Activated B cell treated with CpG ODN at 0.5 μM for 24 hours (primary cell): ENCODE results near the gene INTS1. TPM values are rescaled to one million over a fixed set of nuclear protein-coding genes. Genes with fewer than 3 reads are reported as not detected.

Experiments
- ATAC-seq: fragments of 200-7000 bp; cut with Tn5 transposase; one replicate; pipeline ENCODE4 v1.10.0; 2021; ENCODE audit warnings: low read depth, mild to moderate bottlenecking, moderate library complexity
- CTCF ChIA-PET: fragments of 350-600 bp; sonication (Branson Sonifier 250); formaldehyde crosslinking; loops from one replicate; lab custom pipeline; 2021; ENCODE audit warnings: antibody characterized with exemption; lab: Charles Lee
- POLR2A ChIA-PET: fragments of 350-600 bp; sonication (Branson Sonifier 250); formaldehyde crosslinking; loops from one replicate; lab custom pipeline; 2021; ENCODE audit warnings: antibody characterized with exemption; lab: Charles Lee
- DNase-seq: peaks from one replicate; pipeline ENCODE4 v3.0.0; 2022
- H3K27ac Mint-ChIP-seq: one replicate; pipeline ENCODE4 v1.8.0; 2020; ENCODE audit warnings: mixed read lengths
- H3K27me3 Mint-ChIP-seq: one replicate; pipeline ENCODE4 v1.8.0; 2021; ENCODE audit warnings: mixed read lengths
- H3K36me3 Mint-ChIP-seq: one replicate; pipeline ENCODE4 v1.8.0; 2021; ENCODE audit warnings: low read depth, mixed read lengths
- H3K4me1 Mint-ChIP-seq: one replicate; pipeline ENCODE4 v1.8.0; 2021; ENCODE audit warnings: mixed read lengths
- H3K4me3 Mint-ChIP-seq: one replicate; pipeline ENCODE4 v1.8.0; 2020; ENCODE audit warnings: mild to moderate bottlenecking, mixed read lengths
- H3K9me3 Mint-ChIP-seq: one replicate; pipeline ENCODE4 v1.8.0; 2020; ENCODE audit warnings: mixed read lengths
- intact Hi-C: fragments of 100-400 bp; cut with micrococcal nuclease; formaldehyde crosslinking; loops from one replicate; pipeline ENCODE4 v1.15.1; 2024
- total RNA-seq: library from RNA; stranded (reverse); gene quantifications from 2 replicates; pipeline ENCODE4 v1.2.3, GENCODE V29; 2022
- TF ChIP-seq, protein P1 (sequence below): fragments of 200-600 bp; IDR thresholded peaks from one replicate; pipeline ENCODE4 v1.8.0; 2022; ENCODE audit warnings: antibody characterized with exemption, mild to moderate bottlenecking

The INTS1 gene
- total RNA-seq, 1 donor from 2014 or later = 110 TPM

DNA sequence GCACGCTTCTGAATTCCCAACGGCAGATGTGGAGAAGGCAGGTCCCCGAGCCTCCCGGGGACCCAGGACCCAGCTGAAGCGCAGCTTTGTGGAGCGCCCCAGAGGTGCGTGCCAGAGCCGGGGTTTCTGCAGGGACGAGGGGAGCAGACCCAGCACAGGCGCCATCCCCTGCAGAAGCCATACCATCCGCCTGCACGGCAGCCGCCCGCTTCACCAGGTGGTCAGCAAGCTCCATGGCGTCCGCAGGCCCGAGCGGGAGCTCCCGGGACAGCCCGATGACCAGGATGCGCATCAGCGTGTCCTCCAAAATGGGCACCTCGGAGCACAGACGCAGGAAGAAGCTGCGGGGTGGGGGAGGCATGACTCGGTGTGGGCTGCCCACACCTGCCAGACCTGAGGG lies 10.6 kb downstream of the INTS1 start:
- intact Hi-C loops = no loop called here
- H3K9me3 Mint-ChIP-seq = no peaks in the 10 kb centered on the region
- H3K36me3 Mint-ChIP-seq = peaks cover 73% of the 10 kb centered on the region
- TF ChIP-seq, protein P1, sequence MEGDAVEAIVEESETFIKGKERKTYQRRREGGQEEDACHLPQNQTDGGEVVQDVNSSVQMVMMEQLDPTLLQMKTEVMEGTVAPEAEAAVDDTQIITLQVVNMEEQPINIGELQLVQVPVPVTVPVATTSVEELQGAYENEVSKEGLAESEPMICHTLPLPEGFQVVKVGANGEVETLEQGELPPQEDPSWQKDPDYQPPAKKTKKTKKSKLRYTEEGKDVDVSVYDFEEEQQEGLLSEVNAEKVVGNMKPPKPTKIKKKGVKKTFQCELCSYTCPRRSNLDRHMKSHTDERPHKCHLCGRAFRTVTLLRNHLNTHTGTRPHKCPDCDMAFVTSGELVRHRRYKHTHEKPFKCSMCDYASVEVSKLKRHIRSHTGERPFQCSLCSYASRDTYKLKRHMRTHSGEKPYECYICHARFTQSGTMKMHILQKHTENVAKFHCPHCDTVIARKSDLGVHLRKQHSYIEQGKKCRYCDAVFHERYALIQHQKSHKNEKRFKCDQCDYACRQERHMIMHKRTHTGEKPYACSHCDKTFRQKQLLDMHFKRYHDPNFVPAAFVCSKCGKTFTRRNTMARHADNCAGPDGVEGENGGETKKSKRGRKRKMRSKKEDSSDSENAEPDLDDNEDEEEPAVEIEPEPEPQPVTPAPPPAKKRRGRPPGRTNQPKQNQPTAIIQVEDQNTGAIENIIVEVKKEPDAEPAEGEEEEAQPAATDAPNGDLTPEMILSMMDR = no peak
- H3K27ac Mint-ChIP-seq = no peak overlapping the region
- no peaks in the 10 kb centered on the region for H3K4me1 Mint-ChIP-seq
- ChIA-PET CTCF (interaction anchor here (0.6 kb wide), 1 partner anchor 19 kb away, joined by 3 read pairs; no protein-coding TSS in a partner anchor), POLR2A (no interaction called here)
- no peaks in the 10 kb centered on the region for H3K27me3 Mint-ChIP-seq
- no peak overlapping the region for H3K4me3 Mint-ChIP-seq
- no peak for ATAC-seq
- DNase-seq = no peak

DNA sequence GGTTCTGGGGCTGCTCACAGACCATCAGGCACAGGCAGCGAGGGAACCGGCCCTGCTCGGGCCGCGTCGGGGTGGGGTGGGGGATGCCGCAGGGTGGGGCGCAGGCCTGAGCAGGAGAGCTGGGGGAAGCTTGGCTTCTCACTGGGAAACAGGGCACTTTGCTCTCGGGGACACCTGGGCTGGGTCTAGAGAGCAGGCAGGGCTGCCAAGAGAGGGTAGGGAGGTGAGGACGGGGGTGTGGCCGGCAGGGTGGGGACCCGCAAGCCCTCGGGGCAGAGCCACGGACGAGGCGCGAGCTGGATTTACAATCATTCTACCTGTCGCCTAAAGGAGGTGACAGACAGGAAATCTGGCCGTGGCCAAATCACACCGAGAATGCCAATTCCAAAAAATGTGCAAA lies 11.1 kb downstream of the INTS1 start:
- no peak for ATAC-seq
- DNase-seq = no peak
- intact Hi-C loops = no loop called here
- H3K4me3 Mint-ChIP-seq = no peak overlapping the region
- no peaks in the 10 kb centered on the region for H3K27me3 Mint-ChIP-seq
- H3K27ac Mint-ChIP-seq = no peak overlapping the region
- ChIA-PET POLR2A (no interaction called here), CTCF (interaction anchor here (0.6 kb wide), 1 partner anchor 19 kb away, joined by 3 read pairs; no protein-coding TSS in a partner anchor)
- TF ChIP-seq, protein P1 = no peak
- H3K4me1 Mint-ChIP-seq = no peaks in the 10 kb centered on the region
- peaks cover 74% of the 10 kb centered on the region for H3K36me3 Mint-ChIP-seq
- H3K9me3 Mint-ChIP-seq = no peaks in the 10 kb centered on the region

DNA sequence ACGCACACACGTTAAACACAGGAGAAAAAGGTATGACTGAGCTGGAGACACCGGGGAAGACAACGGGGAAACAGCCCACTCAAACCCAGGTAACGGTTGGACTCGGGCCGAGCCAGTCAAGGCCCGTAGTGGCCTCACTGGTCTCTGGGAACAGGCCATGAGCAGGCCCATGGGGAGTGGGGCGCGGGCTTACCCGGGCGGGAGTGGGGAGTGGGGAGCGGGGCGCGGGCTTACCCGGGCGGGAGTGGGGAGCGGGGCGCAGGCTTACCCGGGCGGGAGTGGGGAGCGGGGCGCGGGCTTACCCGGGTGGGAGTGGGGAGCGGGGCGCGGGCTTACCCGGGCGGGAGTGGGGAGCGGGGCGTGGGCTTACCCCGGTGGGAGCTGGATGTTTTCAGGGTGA lies 11.5 kb downstream of the INTS1 start:
- intact Hi-C loops = no loop called here
- no peaks in the 10 kb centered on the region for H3K9me3 Mint-ChIP-seq

DNA sequence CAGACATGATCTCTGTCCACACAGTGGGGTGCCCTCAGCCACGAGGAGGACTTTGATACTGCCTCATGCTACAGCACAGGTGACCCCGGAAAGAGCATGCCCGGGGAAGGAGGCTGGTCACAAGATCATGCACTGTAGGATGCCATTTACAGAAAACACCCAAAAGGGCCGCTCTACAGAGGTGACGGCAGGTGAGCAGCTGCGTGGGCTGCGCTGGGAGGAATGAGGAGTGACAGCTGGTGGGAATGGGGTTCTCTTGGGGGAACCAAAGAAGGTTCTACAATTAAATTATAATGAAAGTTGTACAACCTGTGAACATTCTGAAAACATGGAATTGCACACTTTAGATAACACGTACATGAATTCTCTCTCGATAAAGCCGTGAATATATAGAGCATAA lies 12.0 kb downstream of the INTS1 start:
- no peaks in the 10 kb centered on the region for H3K27me3 Mint-ChIP-seq
- no peak overlapping the region for H3K27ac Mint-ChIP-seq
- DNase-seq (no peak), ATAC-seq (no peak)
- intact Hi-C loops = no loop called here
- POLR2A ChIA-PET = interaction anchor here (0.6 kb wide), 1 partner anchor 20 kb away, joined by 7 read pairs; no protein-coding TSS in a partner anchor
- H3K4me1 Mint-ChIP-seq = no peaks in the 10 kb centered on the region
- CTCF ChIA-PET = interaction anchor here (0.6 kb wide), 1 partner anchor 668 kb away, joined by 3 read pairs; no protein-coding TSS in a partner anchor
- no peak overlapping the region for H3K4me3 Mint-ChIP-seq
- peaks cover 69% of the 10 kb centered on the region for H3K36me3 Mint-ChIP-seq
- TF ChIP-seq, protein P1 = no peak
- H3K9me3 Mint-ChIP-seq = no peaks in the 10 kb centered on the region

More for the DNA sequence above, 11.5 kb downstream of the INTS1 start:
- no peak overlapping the region for H3K27ac Mint-ChIP-seq
- H3K36me3 Mint-ChIP-seq = peaks cover 73% of the 10 kb centered on the region
- DNase-seq = no peak
- H3K27me3 Mint-ChIP-seq = no peaks in the 10 kb centered on the region
- POLR2A ChIA-PET = interaction anchor here (0.6 kb wide), 1 partner anchor 20 kb away, joined by 7 read pairs; no protein-coding TSS in a partner anchor
- CTCF ChIA-PET = interaction anchor here (0.6 kb wide), 1 partner anchor 668 kb away, joined by 3 read pairs; no protein-coding TSS in a partner anchor
- TF ChIP-seq, protein P1 = no peak
- ATAC-seq = no peak
- H3K4me3 Mint-ChIP-seq = no peak overlapping the region
- no peaks in the 10 kb centered on the region for H3K4me1 Mint-ChIP-seq

DNA sequence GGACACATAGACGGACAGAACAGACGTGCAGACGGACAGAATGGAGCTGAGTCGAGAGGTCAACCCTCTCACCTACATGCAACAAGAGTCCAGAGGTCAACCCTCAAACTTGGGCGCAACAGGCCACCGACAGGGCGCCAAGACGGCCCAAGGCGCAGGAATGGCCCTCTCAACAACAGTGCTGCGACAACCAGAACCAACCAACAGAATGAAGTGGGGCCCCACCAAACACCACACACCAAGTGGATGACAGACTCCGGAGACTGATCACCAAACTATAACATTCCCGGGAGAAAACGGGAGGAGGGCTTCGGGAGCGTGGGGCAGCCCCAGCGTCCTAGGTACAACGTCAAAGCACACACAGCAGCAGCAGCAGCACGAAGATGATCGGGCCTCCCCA lies 13.4 kb downstream of the INTS1 start:
- Mint-ChIP-seq H3K27ac (no peak overlapping the region), H3K4me3 (no peak overlapping the region), H3K27me3 (no peaks in the 10 kb centered on the region), H3K4me1 (no peaks in the 10 kb centered on the region), H3K36me3 (peaks cover 69% of the 10 kb centered on the region), H3K9me3 (no peaks in the 10 kb centered on the region)
- TF ChIP-seq, protein P1 = no peak
- DNase-seq = no peak
- POLR2A ChIA-PET = interaction anchor here (0.7 kb wide), 1 partner anchor 11 kb away, joined by 3 read pairs; no protein-coding TSS in a partner anchor
- intact Hi-C loops = no loop called here
- CTCF ChIA-PET = no interaction called here
- no peak for ATAC-seq
